ENCODE results near the gene TMOD3. TPM values are rescaled to one million over a fixed set of nuclear protein-coding genes. Genes with fewer than 3 reads are reported as not detected.

Gene TMOD3
- total and polyA plus RNA-seq, 2 of the 4 experiments (the other 2 are of a cell fraction), result 10.7 to 22.0 TPM

DNA sequence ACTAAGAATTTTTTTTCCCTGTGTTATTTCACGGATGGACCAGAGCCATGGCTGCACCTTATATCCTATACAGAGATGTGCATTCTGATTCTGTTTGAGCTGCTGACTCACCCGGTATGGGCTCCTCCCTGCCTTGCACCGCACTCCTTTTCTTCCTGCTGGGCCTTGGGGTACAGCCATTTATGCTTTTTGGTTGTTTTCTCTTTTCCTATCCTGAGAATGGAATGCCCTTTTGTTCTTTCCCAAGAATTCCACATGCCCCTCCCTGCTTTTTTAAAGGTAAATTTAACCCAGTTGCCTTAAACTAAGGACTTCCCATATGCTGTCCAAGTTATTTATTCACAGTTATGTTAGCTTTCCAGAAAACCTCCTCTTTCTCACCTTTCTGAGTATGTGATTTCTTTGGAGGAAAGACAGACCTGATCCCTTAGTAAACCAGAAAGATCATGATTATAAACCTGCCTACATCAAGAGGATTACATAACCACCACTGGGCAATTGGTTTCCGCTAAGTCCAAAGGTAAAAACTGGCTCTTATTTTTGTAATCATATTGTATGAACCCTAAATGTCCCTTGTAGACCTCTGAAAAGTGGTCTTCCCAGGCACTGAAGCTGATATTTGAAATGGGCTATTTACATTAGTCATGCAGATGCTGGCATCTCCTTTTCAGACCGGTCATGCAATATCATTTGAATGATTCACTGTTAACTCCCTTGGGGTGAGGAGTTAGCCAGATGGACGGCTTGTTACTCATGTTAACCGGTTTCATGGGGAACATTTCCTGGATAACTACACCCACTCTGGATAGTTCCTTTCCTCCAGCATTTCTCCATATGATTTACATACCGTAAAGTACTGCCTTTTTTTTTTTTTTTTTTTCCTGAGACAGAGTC lies 45.5 kb downstream of the TMOD3 start:
- Histone ChIP-seq H2AFZ (replicated peaks; ENCODE audit: low read length, poor library complexity) (no peak overlapping the region), H2BK5ac (ENCODE audit: low read depth, low read length, poor library complexity, severe bottlenecking) (peak overlapping the region; percentile 96), H2AK5ac (ENCODE audit: low read depth, low read length) (0 out of 2 replicates have a peak overlapping the region, but pooled peaks have one; percentile 46), H3K4me3 (ENCODE audit: insufficient read depth, low read depth, low read length) (no peak overlapping the region), H3K9ac (ENCODE audit: low read depth, low read length) (no peak overlapping the region), H3K4me2 (ENCODE audit: low read depth, low read length) (peak overlapping the region; percentile 64; the same call in 1 of the 2 replicates), H3K14ac (replicated peaks; ENCODE audit: low read depth, low read length) (peak overlapping the region; percentile 54), H3K79me1 (ENCODE audit: low read depth in 1 of 2, low read length in 2 of 2) (peaks cover 24 to 48% of the 10 kb centered on the region in 2 experiments), H2AK9ac (replicated peaks; ENCODE audit: low read depth, low read length, poor library complexity) (peak overlapping the region; percentile 56), H2BK15ac (ENCODE audit: low read depth, low read length) (no peak overlapping the region; the same call in 2 of the 3 replicates), H3K9me3 (ENCODE audit: control insufficient read depth, insufficient read depth, low read length) (no peaks in the 10 kb centered on the region), H3K4ac (ENCODE audit: low read depth, low read length) (peak overlapping the region; percentile 65), H2BK120ac (ENCODE audit: low read depth, low read length) (peak overlapping the region; percentile 81), H3K27ac (ENCODE audit: insufficient read depth, low read length) (peak overlapping the region; percentile 76), H4K91ac (ENCODE audit: insufficient read depth, low read depth, low read length) (peak overlapping the region; percentile 46), H3K27me3 (ENCODE audit: control insufficient read depth, insufficient read depth, low read length) (no peaks in the 10 kb centered on the region), H3K56ac (ENCODE audit: extremely low read depth, insufficient read depth, low read length) (peak overlapping the region; percentile 72; the same call in 1 of the 2 replicates), H4K5ac (ENCODE audit: low read depth, low read length) (peak overlapping the region; percentile 16; the same call in 1 of the 2 replicates), H3K9me1 (ENCODE audit: insufficient read depth, low read length) (peaks cover 7% of the 10 kb centered on the region; the same call in 1 of the 2 replicates), H3K4me1 (ENCODE audit: control insufficient read depth, insufficient read depth, low read length) (peaks cover 11% of the 10 kb centered on the region; the same call in 1 of the 2 replicates), H4K20me1 (ENCODE audit: insufficient read depth, low read length) (no peaks in the 10 kb centered on the region; the same call in 1 of the 2 replicates), H2BK20ac (ENCODE audit: low read depth, low read length) (peak overlapping the region; percentile 67), H3K18ac (ENCODE audit: low read depth, low read length) (peak overlapping the region; percentile 19; the same call in 1 of the 2 replicates), H4K8ac (ENCODE audit: low read depth in 2 of 2, low read length in 2 of 2) (peak overlapping the region in 1 of 2 experiments; percentile 71; a peak in 2 of 4 replicates), H3K23ac (ENCODE audit: low read depth, low read length) (peak overlapping the region; percentile 43; the same call in 1 of the 2 replicates), H3K36me3 (ENCODE audit: control insufficient read depth, insufficient read depth, low read length) (peaks cover 14% of the 10 kb centered on the region)
- ATAC-seq (ENCODE audit: low read depth) (peak; percentile 89), DNase-seq (peak; percentile 99)
- in situ Hi-C loops (cut with MboI; ENCODE audit: low sequenced_read_pairs) (no loop called here), intact Hi-C loops (cut with micrococcal nuclease) (loop anchor here (2.0 to 10.0 kb wide), 2 partner anchors 44 to 1520 kb away; partner anchors contain the start of gene GABPB1), dilution Hi-C loops (cut with HindIII; ENCODE audit: low sequenced_read_pairs, unreplicated experiment) (no loop called here)
- BruUV-seq (replicated peaks), result no TSS peak
- ChIA-PET CTCF (interaction anchor here (0.7 kb wide), 1 partner anchor 25 kb away, joined by 5 read pairs; no protein-coding TSS in a partner anchor), POLR2A (ENCODE audit: unreplicated experiment) (no interaction called here)
- no peak for TF ChIP-seq SMC3 (IDR thresholded peaks at IDR 0.05; ENCODE audit: low read depth, low read length)
- peak; percentile 26; the same call in 1 of the 2 replicates for TF ChIP-seq MAZ (IDR thresholded peaks at IDR 0.05; ENCODE audit: borderline replicate concordance, low read depth, low read length)
- TF ChIP-seq RCOR1 (IDR thresholded peaks at IDR 0.05; ENCODE audit: insufficient replicate concordance, low read length), result peak; percentile 82
- TF ChIP-seq CEBPB (IDR thresholded peaks at IDR 0.05; ENCODE audit: low read depth, low read length), result peak; percentile 83
- TF ChIP-seq RAD21 (IDR thresholded peaks at IDR 0.05; ENCODE audit: low read length), result 0 out of 2 replicates have a peak, but pooled peaks have one; percentile 5
- peak; percentile 42; the same call in 1 of the 2 replicates for TF ChIP-seq BHLHE40 (IDR thresholded peaks at IDR 0.05; ENCODE audit: low read depth, low read length)
- TF ChIP-seq, protein P1, sequence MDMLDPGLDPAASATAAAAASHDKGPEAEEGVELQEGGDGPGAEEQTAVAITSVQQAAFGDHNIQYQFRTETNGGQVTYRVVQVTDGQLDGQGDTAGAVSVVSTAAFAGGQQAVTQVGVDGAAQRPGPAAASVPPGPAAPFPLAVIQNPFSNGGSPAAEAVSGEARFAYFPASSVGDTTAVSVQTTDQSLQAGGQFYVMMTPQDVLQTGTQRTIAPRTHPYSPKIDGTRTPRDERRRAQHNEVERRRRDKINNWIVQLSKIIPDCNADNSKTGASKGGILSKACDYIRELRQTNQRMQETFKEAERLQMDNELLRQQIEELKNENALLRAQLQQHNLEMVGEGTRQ (IDR thresholded peaks at IDR 0.05; ENCODE audit: low read depth, low read length), result no peak
- TF ChIP-seq NFE2L2 (IDR thresholded peaks at IDR 0.05; ENCODE audit: low read depth, low read length), result peak; percentile 70
- TF ChIP-seq, protein P2, sequence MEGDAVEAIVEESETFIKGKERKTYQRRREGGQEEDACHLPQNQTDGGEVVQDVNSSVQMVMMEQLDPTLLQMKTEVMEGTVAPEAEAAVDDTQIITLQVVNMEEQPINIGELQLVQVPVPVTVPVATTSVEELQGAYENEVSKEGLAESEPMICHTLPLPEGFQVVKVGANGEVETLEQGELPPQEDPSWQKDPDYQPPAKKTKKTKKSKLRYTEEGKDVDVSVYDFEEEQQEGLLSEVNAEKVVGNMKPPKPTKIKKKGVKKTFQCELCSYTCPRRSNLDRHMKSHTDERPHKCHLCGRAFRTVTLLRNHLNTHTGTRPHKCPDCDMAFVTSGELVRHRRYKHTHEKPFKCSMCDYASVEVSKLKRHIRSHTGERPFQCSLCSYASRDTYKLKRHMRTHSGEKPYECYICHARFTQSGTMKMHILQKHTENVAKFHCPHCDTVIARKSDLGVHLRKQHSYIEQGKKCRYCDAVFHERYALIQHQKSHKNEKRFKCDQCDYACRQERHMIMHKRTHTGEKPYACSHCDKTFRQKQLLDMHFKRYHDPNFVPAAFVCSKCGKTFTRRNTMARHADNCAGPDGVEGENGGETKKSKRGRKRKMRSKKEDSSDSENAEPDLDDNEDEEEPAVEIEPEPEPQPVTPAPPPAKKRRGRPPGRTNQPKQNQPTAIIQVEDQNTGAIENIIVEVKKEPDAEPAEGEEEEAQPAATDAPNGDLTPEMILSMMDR (conservative IDR thresholded peaks at IDR 0.05; ENCODE audit: low read depth, low read length), result no peak
- peak; percentile 37; the same call in 1 of the 2 replicates for TF ChIP-seq MAFK (IDR thresholded peaks at IDR 0.05; ENCODE audit: low read depth, low read length)
- TF ChIP-seq FOS (IDR thresholded peaks at IDR 0.05; ENCODE audit: low read depth, low read length), result peak; percentile 94
- WGBS, 2 experiments (ENCODE audit: extremely low coverage in 2 of 2, insufficient read length in 1 of 2), result 0% methylated on average over 2 of the region's 8 CpGs; no CpG with 5 or more reads in 1 of the 2 experiments

Measured in IMR-90 (cell line).